ENCODE measurements around the gene APH1B.

GRCh38 chr15:63351170-63351569 lies 73.8 kb downstream of the APH1B start:
- TF ChIP-seq CTCF (IDR thresholded peaks at IDR 0.05), result no peak
- TF ChIP-seq POLR2A (IDR thresholded peaks at IDR 0.05), result no peak

Measured in thyroid gland (tissue), 4 donors.